Activated CD4-positive, alpha-beta memory T cell treated with anti-CD3 and anti-CD28 coated beads for 36 hours (primary cell): ENCODE data around the gene TPGS1. TPM values are rescaled to one million over a fixed set of nuclear protein-coding genes. Genes with fewer than 3 reads are reported as not detected.
"Not testable (repeated sequence)": the region's sequence is repeated elsewhere in the genome, so short reads cannot be mapped to it uniquely, and the experiment has no call there.

ENCODE experiments used
- CTCF ChIA-PET: fragments of 350-600 bp; sonication (Branson Sonifier 250); formaldehyde crosslinking; loops from one replicate; lab custom pipeline; 2021; ENCODE audit warnings: antibody characterized with exemption, inconsistent platforms; lab: Charles Lee
- POLR2A ChIA-PET: fragments of 350-600 bp; sonication (Branson Sonifier 250); formaldehyde crosslinking; loops from one replicate; lab custom pipeline; 2021; ENCODE audit warnings: antibody characterized with exemption; lab: Charles Lee
- DNase-seq: peaks from one replicate; pipeline ENCODE4 v3.0.0-alpha.2; 2020
- H3K27ac Mint-ChIP-seq: one replicate; pipeline ENCODE4 v1.8.0; 2021; ENCODE audit warnings: mixed read lengths
- H3K27me3 Mint-ChIP-seq: one replicate; pipeline ENCODE4 v1.8.0; 2021; ENCODE audit warnings: mixed read lengths
- H3K36me3 Mint-ChIP-seq: one replicate; pipeline ENCODE4 v1.8.0; 2021; ENCODE audit warnings: mixed read lengths
- H3K4me1 Mint-ChIP-seq: one replicate; pipeline ENCODE4 v1.8.0; 2021; ENCODE audit warnings: low read depth, mixed read lengths
- H3K4me3 Mint-ChIP-seq: one replicate; pipeline ENCODE4 v1.8.0; 2021; ENCODE audit warnings: mild to moderate bottlenecking, mixed read lengths
- H3K9me3 Mint-ChIP-seq: one replicate; pipeline ENCODE4 v1.8.0; 2021; ENCODE audit warnings: mixed read lengths
- intact Hi-C: fragments of 100-400 bp; cut with micrococcal nuclease; formaldehyde crosslinking; loops from one replicate; pipeline ENCODE4 v1.15.1; 2023
- total RNA-seq, 2 experiments: library from RNA; stranded (reverse); gene quantifications; one replicate each; pipeline ENCODE4 v1.2.3, GENCODE V29; 2021

Gene TPGS1
- total RNA-seq, 2 experiments from 2014 or later = 8.1 to 8.5 TPM

DNA sequence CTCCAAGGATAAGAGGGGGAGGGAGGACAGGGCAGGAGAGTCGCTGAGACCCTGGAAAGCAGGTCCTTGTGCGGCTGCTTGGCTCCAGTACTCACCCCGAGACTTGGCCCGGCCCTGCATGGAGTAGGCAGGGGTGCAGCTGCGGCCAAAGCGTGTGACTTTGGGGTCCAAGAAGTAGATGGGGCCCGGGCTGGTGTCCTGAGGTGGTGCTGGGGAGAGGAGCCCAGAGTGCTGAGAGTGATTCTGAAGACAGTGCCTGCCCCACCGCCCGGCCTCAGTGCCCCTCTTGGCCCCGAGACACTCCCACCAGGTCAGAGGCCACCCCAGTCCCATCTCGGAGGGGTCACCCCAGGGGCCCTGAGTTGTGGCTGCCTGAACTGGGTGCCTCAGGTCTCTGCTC, 39.7 kb upstream of the TPGS1 start:
- intact Hi-C loops = no loop called here
- no peak overlapping the region for H3K4me3 Mint-ChIP-seq
- no peak overlapping the region for H3K27ac Mint-ChIP-seq
- H3K36me3 Mint-ChIP-seq = no peaks in the 10 kb centered on the region
- CTCF ChIA-PET = no interaction called here
- peaks cover 3% of the 10 kb centered on the region for H3K27me3 Mint-ChIP-seq
- POLR2A ChIA-PET = no interaction called here
- H3K4me1 Mint-ChIP-seq = no peaks in the 10 kb centered on the region
- H3K9me3 Mint-ChIP-seq = no peaks in the 10 kb centered on the region
- DNase-seq = no peak

GRCh38 chr19:468587-469256, 38.6 kb upstream of the TPGS1 start:
- Mint-ChIP-seq H3K27ac (no peak overlapping the region), H3K9me3 (no peaks in the 10 kb centered on the region), H3K4me3 (no peak overlapping the region), H3K4me1 (no peaks in the 10 kb centered on the region), H3K36me3 (no peaks in the 10 kb centered on the region), H3K27me3 (no peaks in the 10 kb centered on the region)
- ChIA-PET POLR2A (no interaction called here), CTCF (no interaction called here)
- intact Hi-C loops = no loop called here
- DNase-seq = no peak

DNA sequence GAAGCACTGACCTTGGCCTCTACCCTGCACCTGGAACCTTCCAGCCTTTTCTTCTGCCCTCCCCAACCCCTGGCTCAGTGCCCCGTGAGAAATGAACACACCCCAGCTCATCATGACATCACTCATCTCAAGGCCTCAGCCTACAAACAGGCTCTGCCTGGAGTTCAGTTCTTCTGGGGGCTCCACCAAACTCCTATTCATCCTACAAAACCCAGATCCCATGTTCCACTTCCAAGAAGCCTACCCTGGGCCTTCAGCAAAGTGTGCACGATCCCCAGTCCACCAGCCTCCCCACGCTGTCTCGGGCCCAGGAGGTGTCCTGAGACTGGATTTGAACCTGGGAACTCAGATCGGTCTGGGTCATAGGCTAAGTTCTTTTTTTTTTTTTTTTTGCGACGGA, 37.5 kb upstream of the TPGS1 start:
- Mint-ChIP-seq H3K4me1 (no peaks in the 10 kb centered on the region), H3K9me3 (no peaks in the 10 kb centered on the region), H3K36me3 (no peaks in the 10 kb centered on the region), H3K4me3 (no peak overlapping the region), H3K27ac (no peak overlapping the region), H3K27me3 (no peaks in the 10 kb centered on the region)
- no peak for DNase-seq
- ChIA-PET POLR2A (no interaction called here), CTCF (no interaction called here)
- intact Hi-C loops = no loop called here

DNA sequence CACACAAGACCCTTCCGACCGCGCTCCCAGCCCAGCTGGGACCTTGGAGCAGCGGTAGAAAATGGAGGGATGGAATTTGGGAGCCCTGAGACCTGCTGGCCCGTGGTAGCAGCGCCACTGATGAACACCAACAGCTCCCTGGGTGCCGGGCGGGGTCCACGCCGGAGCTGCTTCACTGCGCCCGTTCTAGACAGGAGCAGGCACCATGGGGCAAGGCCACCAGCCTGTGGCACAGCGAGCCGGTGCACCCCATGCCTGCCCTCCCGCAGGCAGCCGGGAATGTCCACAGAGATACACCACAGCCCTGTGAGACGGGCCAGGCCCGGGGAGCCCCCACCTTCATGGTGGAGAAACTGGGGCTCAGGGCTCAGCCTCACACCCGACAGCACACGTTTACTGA, 36.6 kb upstream of the TPGS1 start:
- Mint-ChIP-seq H3K27ac (no peak overlapping the region), H3K4me1 (no peaks in the 10 kb centered on the region), H3K27me3 (no peaks in the 10 kb centered on the region), H3K36me3 (no peaks in the 10 kb centered on the region), H3K9me3 (no peaks in the 10 kb centered on the region), H3K4me3 (no peak overlapping the region)
- DNase-seq = no peak
- CTCF ChIA-PET = no interaction called here
- intact Hi-C loops = no loop called here
- POLR2A ChIA-PET = no interaction called here

- intact Hi-C loops = no loop called here
- Mint-ChIP-seq H3K9me3 (no peaks in the 10 kb centered on the region), H3K27ac (no peak overlapping the region), H3K4me1 (no peaks in the 10 kb centered on the region), H3K4me3 (no peak overlapping the region), H3K27me3 (no peaks in the 10 kb centered on the region), H3K36me3 (no peaks in the 10 kb centered on the region)
- POLR2A ChIA-PET = no interaction called here
- DNase-seq = no peak
- CTCF ChIA-PET = no interaction called here
Measured at GRCh38 chr19:472005-472858, 35.1 kb upstream of the TPGS1 start.

- no peak overlapping the region for H3K4me3 Mint-ChIP-seq
- no peaks in the 10 kb centered on the region for H3K36me3 Mint-ChIP-seq
- ChIA-PET CTCF (no interaction called here), POLR2A (no interaction called here)
- no peaks in the 10 kb centered on the region for H3K4me1 Mint-ChIP-seq
- no peak overlapping the region for H3K27ac Mint-ChIP-seq
- no peaks in the 10 kb centered on the region for H3K9me3 Mint-ChIP-seq
- intact Hi-C loops = no loop called here
- H3K27me3 Mint-ChIP-seq = no peaks in the 10 kb centered on the region
- no peak for DNase-seq
Measured at GRCh38 chr19:474126-475078, 32.9 kb upstream of the TPGS1 start.

DNA sequence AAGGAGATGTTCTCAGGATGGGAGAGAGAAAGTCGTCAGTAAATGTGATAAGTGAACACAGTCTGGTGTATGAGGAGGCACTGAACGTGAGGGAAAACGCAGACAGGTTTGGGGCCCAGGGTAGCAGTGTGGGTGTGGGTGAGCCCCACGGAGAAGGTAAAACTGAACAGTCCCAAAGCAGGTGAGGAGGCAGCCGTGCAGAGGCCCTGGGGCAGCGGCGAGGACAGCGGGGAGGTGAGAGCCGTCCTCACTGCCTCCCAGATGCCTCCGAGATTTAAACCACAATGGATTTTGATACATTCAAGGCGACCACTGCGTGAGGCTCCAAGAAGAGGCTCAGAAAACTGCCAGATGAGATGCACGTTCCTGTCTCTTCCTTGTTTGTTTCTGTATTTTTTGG, 31.9 kb upstream of the TPGS1 start:
- ChIA-PET POLR2A (no interaction called here), CTCF (no interaction called here)
- H3K27me3 Mint-ChIP-seq = peaks cover 3% of the 10 kb centered on the region
- H3K9me3 Mint-ChIP-seq = peaks cover 6% of the 10 kb centered on the region
- intact Hi-C loops = no loop called here
- no peak for DNase-seq
- H3K36me3 Mint-ChIP-seq = peaks cover 6% of the 10 kb centered on the region
- no peak overlapping the region for H3K27ac Mint-ChIP-seq
- H3K4me3 Mint-ChIP-seq = no peak overlapping the region
- peaks cover 6% of the 10 kb centered on the region for H3K4me1 Mint-ChIP-seq

DNA sequence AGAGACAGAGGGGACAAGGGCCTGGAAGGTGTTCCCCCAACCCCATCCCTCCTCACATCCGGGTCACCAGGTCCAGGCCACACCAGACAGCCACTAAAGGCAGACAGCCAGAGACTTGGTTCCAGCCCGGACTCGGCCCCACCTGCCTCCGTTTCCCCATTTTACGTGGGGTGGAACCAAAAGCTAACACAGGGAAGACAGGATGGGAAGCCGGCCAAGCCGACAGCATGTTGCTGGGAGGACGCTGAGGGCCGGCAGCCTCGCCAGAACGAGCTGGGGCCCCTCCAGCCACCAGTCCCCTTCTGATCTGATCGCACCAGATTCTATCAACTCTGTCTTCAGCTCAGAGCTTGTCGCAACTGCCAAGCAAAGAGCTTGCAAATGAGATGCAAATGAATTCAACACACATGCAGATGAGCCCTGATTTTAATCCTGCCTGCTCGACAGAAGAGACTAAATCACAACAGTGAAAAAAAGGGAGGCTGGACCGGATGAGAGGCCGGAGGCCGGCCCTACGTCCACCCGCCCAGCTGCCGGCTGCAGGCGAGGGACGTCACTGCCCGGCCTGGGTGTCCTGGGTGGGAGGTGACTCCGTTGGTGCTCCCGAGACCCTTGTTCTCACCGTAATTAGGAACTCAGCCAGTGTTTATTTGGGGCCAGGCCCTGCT, 28.9 kb upstream of the TPGS1 start:
- peaks cover 16% of the 10 kb centered on the region for H3K36me3 Mint-ChIP-seq
- DNase-seq = no peak
- ChIA-PET CTCF (interaction anchor here (0.7 kb wide), 1 partner anchor 28 kb away, joined by 3 read pairs; no protein-coding TSS in a partner anchor), POLR2A (no interaction called here)
- no peak overlapping the region for H3K4me3 Mint-ChIP-seq
- H3K9me3 Mint-ChIP-seq = peaks cover 20% of the 10 kb centered on the region
- H3K27me3 Mint-ChIP-seq = peaks cover 11% of the 10 kb centered on the region
- intact Hi-C loops = no loop called here
- peaks cover 14% of the 10 kb centered on the region for H3K4me1 Mint-ChIP-seq
- H3K27ac Mint-ChIP-seq = no peak overlapping the region

GRCh38 chr19:478976-479375, 28.3 kb upstream of the TPGS1 start:
- Mint-ChIP-seq H3K4me1 (peaks cover 14% of the 10 kb centered on the region), H3K36me3 (peaks cover 16% of the 10 kb centered on the region), H3K27me3 (peaks cover 11% of the 10 kb centered on the region), H3K27ac (no peak overlapping the region), H3K9me3 (peaks cover 20% of the 10 kb centered on the region), H3K4me3 (no peak overlapping the region)
- ChIA-PET CTCF (no interaction called here), POLR2A (no interaction called here)
- intact Hi-C loops = no loop called here
- DNase-seq = no peak

DNA sequence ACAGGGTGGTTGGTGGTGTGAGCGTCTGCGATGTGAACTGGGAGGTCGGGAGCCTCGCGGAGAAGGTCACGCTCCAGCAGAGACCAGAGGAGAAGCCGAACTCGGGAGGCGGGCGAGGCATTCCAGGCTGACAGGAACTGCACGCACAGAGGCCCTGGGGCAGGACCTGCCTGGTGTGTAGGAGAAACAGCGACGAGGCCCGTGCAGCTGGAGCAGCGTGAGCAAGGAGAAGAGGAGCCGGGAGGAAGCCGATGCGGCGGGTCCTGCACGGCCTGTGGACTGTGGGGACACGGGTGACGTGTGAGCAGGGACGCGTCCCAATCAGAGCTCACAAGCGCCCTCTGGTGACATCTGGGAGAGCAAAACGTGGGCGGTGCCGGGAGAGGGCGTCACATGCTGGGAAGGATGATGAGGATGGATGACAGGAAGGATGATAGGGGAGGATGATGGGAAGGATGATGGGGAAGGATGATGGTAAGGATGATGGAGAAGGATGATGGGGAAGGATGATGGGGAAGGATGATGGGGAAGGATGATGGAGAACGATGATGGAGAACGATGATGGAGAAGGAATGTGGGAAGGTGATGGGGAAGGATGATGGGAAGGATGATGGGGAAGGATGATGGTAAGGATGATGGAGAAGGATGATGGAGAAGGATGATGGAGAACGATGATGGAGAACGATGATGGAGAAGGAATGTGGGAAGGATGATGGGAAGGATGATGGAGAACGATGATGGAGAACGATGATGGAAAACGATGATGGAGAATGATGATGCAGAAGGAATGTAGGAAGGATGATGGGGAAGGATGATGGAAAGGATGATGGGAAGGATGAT, 27.1 kb upstream of the TPGS1 start:
- peak; percentile 65 for DNase-seq
- intact Hi-C loops = no loop called here
- peak overlapping the region; percentile 63 for H3K4me3 Mint-ChIP-seq
- H3K27me3 Mint-ChIP-seq = peaks cover 17% of the 10 kb centered on the region
- peaks cover 14% of the 10 kb centered on the region for H3K4me1 Mint-ChIP-seq
- H3K9me3 Mint-ChIP-seq = peaks cover 20% of the 10 kb centered on the region
- ChIA-PET CTCF (interaction anchor here (0.7 to 1.0 kb wide), 3 partner anchors 9 to 64 kb away, joined by 3 to 5 read pairs (median 3); no protein-coding TSS in a partner anchor), POLR2A (no interaction called here)
- peaks cover 16% of the 10 kb centered on the region for H3K36me3 Mint-ChIP-seq
- H3K27ac Mint-ChIP-seq = peak overlapping the region; percentile 80

DNA sequence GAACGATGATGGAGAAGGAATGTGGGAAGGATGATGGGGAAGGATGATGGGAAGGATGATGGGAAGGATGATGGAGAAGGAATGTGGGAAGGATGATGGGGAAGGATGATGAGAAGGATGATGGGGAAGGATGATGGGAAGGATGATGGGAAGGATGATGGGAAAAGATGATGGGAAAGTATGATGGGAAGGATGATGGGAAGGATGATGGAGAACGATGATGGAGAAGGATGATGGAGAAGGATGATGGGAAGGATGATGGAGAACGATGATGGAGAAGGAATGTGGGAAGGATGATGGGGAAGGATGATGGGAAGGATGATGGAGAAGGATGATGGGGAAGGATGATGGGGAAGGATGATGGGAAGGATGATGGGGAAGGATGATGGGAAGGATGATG, 26.2 kb upstream of the TPGS1 start:
- intact Hi-C loops = not testable (repeated sequence)

More for the DNA sequence above, 26.2 kb upstream of the TPGS1 start:
- DNase-seq, POLR2A ChIA-PET, CTCF ChIA-PET: not testable (repeated sequence)
- H3K27me3 Mint-ChIP-seq = peaks cover 20% of the 10 kb centered on the region
- peak overlapping the region; percentile 80 for H3K27ac Mint-ChIP-seq
- H3K4me1 Mint-ChIP-seq = peaks cover 14% of the 10 kb centered on the region
- peaks cover 20% of the 10 kb centered on the region for H3K9me3 Mint-ChIP-seq
- peak overlapping the region; percentile 63 for H3K4me3 Mint-ChIP-seq
- peaks cover 16% of the 10 kb centered on the region for H3K36me3 Mint-ChIP-seq
